Endothelial cell (in vitro differentiated cells): ENCODE data around the gene AKAP6. TPM values are rescaled to one million over a fixed set of nuclear protein-coding genes. Genes with fewer than 3 reads are reported as not detected.

ENCODE experiments used
- DNase-seq: peaks from one replicate; pipeline ENCODE4 v3.0.0; 2021; ENCODE audit warnings: low spot score
- H3K27ac Mint-ChIP-seq: one replicate; pipeline ENCODE4 v1.8.0; 2021; ENCODE audit warnings: mixed read lengths, inconsistent platforms; ENCODE audit not compliant: unreplicated experiment
- H3K27me3 Mint-ChIP-seq: one replicate; pipeline ENCODE4 v1.8.0; 2021; ENCODE audit warnings: mild to moderate bottlenecking, moderate library complexity, mixed read lengths, inconsistent platforms; ENCODE audit not compliant: unreplicated experiment
- H3K36me3 Mint-ChIP-seq: one replicate; pipeline ENCODE4 v1.8.0; 2021; ENCODE audit warnings: mild to moderate bottlenecking, low read depth, mixed read lengths, inconsistent platforms; ENCODE audit not compliant: unreplicated experiment
- H3K4me1 Mint-ChIP-seq: one replicate; pipeline ENCODE4 v1.8.0; 2021; ENCODE audit warnings: mild to moderate bottlenecking, mixed read lengths, inconsistent platforms; ENCODE audit not compliant: unreplicated experiment
- H3K4me3 Mint-ChIP-seq: one replicate; pipeline ENCODE4 v1.8.0; 2021; ENCODE audit warnings: mild to moderate bottlenecking, mixed read lengths, inconsistent platforms; ENCODE audit not compliant: unreplicated experiment
- H3K9me3 Mint-ChIP-seq: one replicate; pipeline ENCODE4 v1.8.0; 2021; ENCODE audit warnings: mixed read lengths, inconsistent platforms; ENCODE audit not compliant: unreplicated experiment
- CTCF ChIP-seq: fragments of 200-600 bp; sonication (generic); IDR thresholded peaks from one replicate; pipeline ENCODE4 v1.5.0; 2021; ENCODE audit warnings: antibody characterized with exemption; ENCODE audit not compliant: unreplicated experiment
- total RNA-seq: library from RNA; stranded (reverse); fragmentation: NEBNext Ultra II Directional; extraction: Animal tissue kit (Norgen Biotek cat#: 25700); gene quantifications from one replicate; pipeline ENCODE4 v1.2.1, GENCODE V29; 2021; ENCODE audit not compliant: unreplicated experiment

The AKAP6 gene
- total RNA-seq, 1 donor from 2014 or later: 4.4 TPM

GRCh38 chr14:32339188-32339587, 10.1 kb downstream of the AKAP6 start:
- Mint-ChIP-seq H3K27ac (no peak overlapping the region), H3K4me1 (no peaks in the 10 kb centered on the region), H3K4me3 (no peak overlapping the region), H3K36me3 (no peaks in the 10 kb centered on the region), H3K9me3 (no peaks in the 10 kb centered on the region), H3K27me3 (no peaks in the 10 kb centered on the region)
- no peak for DNase-seq
- no peak for TF ChIP-seq CTCF

- H3K9me3 Mint-ChIP-seq: no peaks in the 10 kb centered on the region
- H3K4me1 Mint-ChIP-seq: peaks cover 4% of the 10 kb centered on the region
- H3K27me3 Mint-ChIP-seq: no peaks in the 10 kb centered on the region
- TF ChIP-seq CTCF: no peak
- H3K4me3 Mint-ChIP-seq: no peak overlapping the region
- no peak for DNase-seq
- H3K27ac Mint-ChIP-seq: no peak overlapping the region
- no peaks in the 10 kb centered on the region for H3K36me3 Mint-ChIP-seq
Observed at GRCh38 chr14:32341947-32342846, 13.1 kb downstream of the AKAP6 start.

- no peak for TF ChIP-seq CTCF
- no peaks in the 10 kb centered on the region for H3K27me3 Mint-ChIP-seq
- no peaks in the 10 kb centered on the region for H3K36me3 Mint-ChIP-seq
- no peak overlapping the region for H3K27ac Mint-ChIP-seq
- peaks cover 4% of the 10 kb centered on the region for H3K4me1 Mint-ChIP-seq
- H3K4me3 Mint-ChIP-seq: no peak overlapping the region
- no peak for DNase-seq
- no peaks in the 10 kb centered on the region for H3K9me3 Mint-ChIP-seq
Observed at GRCh38 chr14:32342847-32343194, 13.7 kb downstream of the AKAP6 start.

- no peak for DNase-seq
- peaks cover 4% of the 10 kb centered on the region for H3K4me1 Mint-ChIP-seq
- no peaks in the 10 kb centered on the region for H3K9me3 Mint-ChIP-seq
- peaks cover 1% of the 10 kb centered on the region for H3K27me3 Mint-ChIP-seq
- H3K4me3 Mint-ChIP-seq: no peak overlapping the region
- TF ChIP-seq CTCF: no peak
- H3K27ac Mint-ChIP-seq: no peak overlapping the region
- H3K36me3 Mint-ChIP-seq: no peaks in the 10 kb centered on the region
Observed at GRCh38 chr14:32343926-32344430, 14.9 kb downstream of the AKAP6 start.

GRCh38 chr14:32345311-32345791, 16.3 kb downstream of the AKAP6 start:
- H3K27me3 Mint-ChIP-seq: peaks cover 1% of the 10 kb centered on the region
- no peak for TF ChIP-seq CTCF
- H3K9me3 Mint-ChIP-seq: no peaks in the 10 kb centered on the region
- peaks cover 4% of the 10 kb centered on the region for H3K4me1 Mint-ChIP-seq
- no peaks in the 10 kb centered on the region for H3K36me3 Mint-ChIP-seq
- no peak for DNase-seq
- H3K27ac Mint-ChIP-seq: no peak overlapping the region
- no peak overlapping the region for H3K4me3 Mint-ChIP-seq
